Fibroblast of skin of right quadriceps (primary cell): ENCODE results near the gene EIF4E.
"Not testable (repeated sequence)": the region's sequence is repeated elsewhere in the genome, so short reads cannot be mapped to it uniquely, and the experiment has no call there.

Source experiments
- DNase-seq: peaks from one replicate; pipeline ENCODE4 v3.0.0-alpha.2; 2013

The EIF4E gene, protein sequence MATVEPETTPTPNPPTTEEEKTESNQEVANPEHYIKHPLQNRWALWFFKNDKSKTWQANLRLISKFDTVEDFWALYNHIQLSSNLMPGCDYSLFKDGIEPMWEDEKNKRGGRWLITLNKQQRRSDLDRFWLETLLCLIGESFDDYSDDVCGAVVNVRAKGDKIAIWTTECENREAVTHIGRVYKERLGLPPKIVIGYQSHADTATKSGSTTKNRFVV

DNA sequence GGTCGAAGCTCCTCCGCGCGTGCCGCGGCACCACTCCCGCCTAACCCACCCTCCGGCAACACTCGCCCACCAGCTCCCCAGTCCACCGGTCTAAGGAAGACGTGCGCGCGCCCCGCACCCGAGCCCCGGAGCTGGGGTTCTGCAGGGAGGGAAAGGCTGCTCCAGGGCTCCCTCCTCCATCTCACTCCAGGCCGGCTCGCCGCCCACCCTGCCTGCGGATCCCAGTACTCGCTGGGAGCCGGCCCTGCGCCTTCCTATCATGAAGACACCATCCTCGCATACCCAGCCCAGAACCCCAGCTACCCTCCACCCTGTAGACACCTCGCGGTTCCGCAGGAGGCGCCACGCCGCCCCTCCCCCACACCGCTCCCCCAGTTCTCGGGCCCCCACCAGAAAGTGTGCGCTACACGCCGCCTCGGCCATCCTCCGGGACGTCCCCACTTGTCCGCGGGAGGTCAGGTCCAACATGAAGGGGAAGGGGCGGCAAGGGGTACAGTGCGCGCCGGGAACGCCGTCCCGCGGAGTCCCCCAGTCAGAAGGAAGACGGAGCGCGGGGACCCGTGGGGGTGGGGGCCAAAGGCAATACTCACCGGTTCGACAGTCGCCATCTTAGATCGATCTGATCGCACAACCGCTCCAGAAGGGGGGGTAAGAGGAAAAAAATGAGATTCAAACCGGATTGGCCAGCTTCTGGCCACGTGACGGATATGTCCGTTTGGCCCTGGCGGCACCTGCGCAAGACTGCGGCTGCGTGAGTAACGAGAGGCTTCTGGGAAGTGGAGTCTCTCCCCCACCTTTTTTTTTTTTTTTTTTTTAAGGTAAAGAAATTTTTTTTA, at the start of gene EIF4E:
Gene EIF4E, minus strand, starts transcription at position 629 of the 836 bp plus-strand sequence. Its CDS starts 21 bp downstream, at position 608.
- DNase-seq = peak; percentile 99

DNA sequence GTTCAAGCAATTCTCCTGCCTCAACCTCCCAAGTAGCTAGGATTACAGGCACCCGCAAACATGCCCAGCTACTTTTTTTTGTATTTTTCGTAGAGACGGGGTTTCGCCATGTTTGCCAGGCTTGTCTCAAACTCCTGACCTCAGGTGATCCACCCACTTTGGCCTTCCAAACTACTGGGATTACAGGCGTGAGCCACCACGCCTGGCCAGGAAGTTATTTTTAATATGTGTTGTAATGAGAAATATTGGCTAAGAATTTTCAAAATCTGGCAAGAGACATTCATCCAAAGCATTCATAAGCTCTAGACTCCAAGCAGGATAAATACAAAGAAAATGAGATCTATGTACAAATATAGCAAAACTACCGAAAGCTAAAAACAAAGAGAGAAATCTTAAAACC, 48.6 kb upstream of the EIF4E start:
- DNase-seq = no peak

DNA sequence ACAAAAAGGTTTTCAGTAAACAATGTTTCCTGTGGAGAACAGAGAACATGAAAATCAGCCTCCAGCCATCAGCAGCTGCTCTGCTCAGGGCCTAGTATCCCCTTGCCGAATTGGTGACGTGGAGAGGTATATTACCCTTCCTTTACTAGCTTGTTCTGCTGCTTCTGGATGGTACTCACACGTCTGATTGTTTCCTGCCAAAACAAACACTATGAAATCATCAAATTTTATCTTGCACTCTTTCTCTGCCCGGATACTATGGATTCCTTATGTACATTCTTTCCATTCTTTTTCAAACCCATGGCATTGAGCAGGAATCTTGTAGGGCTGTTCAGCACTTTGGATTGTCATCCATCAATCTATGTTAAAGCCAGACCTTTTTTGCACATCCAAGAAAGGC, 47.8 kb upstream of the EIF4E start:
- DNase-seq = peak; percentile 64

DNA sequence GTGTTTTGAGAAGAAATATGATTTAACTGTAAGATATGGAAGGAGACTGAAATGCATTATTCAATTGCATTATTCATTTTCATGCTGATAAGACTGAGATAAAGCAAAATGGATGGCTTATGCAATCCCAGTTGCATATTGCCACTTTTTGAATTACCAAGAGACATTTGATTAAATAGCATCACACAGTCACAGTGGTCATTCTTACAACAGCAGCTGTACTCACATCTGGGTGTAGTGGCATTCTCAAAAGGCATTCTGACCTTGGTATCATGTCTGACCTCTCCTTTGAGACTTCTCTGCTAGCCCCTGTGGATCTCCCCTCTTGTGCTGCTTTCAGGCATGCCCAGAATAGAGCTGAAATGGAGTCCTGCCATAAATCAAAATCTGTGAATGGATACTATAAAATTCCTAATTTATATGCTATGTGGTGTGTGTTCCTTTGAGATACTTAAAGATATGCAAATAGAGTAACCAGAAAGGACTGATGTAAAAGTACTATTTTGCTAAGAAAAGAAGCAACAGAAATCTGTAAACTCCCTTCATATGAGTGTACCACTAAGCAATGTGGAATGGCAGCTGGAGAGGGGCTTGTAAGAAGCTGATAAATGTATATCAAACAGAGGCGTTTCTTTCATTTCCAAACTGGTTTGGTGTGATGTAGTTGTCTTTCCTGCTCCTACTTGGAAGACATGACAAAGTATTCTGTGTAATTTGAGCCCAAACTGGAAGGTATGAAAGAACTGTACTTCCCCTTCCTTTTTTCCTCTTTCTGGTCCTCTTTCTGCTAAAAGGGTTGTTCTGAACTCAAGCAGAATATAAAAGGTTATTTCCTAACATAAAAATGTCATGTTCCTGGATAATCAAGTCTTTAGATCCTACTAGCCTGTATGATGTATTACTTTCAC, 41.2 kb upstream of the EIF4E start:
- no peak for DNase-seq

DNA sequence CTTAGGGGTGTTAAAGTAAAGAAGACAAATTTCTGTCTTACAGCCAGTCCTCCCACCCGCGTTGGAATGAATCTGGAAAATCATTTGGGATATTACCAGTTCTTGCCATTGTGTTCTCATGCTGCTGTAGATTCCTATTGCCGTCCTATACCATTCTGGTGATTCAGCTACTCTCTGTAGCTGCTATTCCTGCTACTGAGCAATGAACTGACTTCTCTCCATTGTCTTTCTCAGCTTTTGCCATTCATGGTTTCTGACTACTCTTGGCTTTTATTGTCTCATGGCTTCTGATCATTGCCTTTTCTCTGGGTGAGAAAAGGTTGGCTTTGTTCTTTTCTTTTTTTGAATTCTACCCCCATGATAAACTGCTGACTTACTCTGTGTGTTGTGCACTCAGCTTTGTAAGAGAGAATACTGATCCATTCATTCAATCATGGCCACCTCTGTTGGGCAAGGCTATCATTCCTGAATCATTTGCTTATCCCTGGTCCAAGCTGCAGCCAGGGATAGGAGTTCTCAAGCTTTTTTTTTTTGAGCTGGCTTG, 38.9 kb upstream of the EIF4E start:
- DNase-seq = no peak

DNA sequence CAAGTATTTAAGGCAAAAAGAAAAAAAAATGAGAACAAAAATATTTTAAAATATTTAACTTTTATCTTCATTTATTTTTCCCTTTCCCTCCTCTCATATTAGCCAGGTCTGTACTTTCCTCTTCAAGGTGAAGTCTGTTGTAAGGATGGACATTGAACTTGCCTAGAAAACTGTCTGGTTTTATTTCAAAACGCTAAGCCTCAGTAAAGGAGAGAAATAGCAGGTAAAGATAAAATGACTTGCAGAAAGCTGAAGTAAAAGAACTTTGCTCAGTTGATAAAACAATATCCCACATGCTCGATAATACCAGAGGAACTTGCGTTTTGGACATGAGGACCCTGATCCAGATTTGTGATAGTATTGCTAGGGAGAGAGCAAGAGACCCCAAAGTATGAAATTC, 38.0 kb upstream of the EIF4E start:
- no peak for DNase-seq

DNA sequence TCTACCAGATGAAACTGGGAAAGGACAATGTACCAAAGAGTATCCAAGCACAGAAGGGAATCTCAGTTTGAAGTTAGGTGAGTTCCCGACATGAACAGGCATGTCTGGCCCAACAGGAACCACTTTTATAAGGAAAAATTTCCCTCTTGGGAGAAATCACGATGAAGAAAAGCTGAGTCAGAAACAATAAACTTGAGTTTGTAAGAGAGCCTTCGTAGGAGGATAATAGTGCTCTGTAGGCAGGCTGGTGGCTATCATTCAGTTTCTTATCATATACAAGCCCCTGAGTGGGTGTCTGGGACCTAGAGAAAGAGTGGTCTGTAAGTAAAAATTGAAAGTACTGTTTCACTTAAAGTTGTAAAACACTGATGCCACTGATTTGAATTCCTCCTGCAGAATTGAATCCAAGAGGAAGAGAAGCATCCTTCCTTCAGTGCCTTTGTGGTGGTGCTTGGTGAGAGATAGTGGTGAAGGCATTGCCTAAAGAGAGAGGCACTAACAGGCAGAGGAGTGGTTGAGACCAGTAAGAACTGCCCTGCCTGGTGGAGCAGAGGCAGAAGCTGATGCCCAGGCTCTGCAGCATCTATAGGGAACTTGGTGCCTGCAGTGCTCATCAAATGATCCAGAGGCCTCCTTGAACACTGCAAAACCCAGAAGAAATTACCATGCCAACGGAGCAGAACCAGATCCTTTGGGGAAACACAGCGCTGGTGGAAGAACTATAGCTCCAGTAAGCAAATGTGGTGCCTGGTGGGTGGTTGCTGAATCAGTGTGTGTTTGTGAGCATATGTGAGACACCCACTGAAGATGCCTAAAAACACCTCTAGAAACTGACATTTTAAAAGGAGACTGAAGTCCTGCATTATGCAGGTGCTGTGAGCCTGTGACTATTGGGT, 34.9 kb upstream of the EIF4E start:
- no peak for DNase-seq

DNA sequence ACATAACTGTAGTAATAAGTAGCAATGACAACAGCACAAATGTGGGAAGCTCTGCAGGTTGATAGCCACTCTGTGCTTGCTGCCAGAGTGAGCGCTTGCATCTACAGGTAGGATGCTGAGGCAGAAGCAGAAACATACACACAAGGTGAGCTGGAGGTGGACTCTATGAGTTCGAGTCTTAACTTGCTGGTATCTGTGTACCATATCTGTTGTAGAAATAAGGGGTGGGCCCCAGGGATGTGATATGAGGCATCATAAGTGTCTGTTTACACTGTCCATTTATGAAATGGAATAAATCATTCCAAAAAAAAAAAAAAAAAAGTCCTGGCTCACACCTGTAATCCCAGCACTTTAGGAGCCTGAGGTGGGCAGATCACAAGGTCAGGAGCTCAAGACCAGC, 32.8 kb upstream of the EIF4E start:
- no peak for DNase-seq

DNA sequence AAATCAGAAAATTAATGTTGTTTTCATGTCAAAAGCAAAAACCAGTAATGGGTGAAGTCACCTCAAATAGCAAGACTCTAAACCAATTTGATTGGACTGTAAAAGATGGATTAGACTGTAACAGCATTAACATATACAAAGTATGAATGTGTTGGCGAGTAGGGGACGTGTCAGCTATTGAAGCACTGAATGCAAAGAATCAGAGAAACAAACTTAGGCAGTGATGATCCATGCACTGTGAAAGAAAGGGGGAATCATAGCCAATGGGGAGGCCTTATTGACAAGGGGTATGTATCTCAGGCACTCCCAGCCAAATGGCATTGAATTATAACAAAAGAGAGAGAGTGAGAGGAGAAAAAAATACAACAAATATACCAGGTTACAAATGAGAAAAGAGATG, 30.5 kb upstream of the EIF4E start:
- no peak for DNase-seq

DNA sequence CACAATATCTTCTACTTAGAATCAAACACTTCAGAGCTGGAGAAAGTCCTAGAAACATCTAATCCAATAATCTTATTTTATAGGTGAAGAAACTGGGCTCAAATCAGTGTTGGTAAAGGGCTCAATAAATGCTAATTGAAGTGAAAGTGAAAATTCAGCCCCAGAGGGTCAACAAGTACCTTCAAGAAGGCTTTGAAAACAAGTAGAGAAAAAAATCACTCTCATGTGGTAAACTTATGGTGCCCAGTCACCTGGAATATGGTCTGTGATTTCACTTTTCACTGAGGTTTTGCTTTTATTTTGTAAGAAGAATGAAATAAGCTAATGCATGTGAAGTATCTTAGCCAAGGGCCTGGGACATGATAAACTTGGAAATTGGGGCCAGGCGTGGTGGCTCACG, 29.1 kb upstream of the EIF4E start:
- DNase-seq = no peak

DNA sequence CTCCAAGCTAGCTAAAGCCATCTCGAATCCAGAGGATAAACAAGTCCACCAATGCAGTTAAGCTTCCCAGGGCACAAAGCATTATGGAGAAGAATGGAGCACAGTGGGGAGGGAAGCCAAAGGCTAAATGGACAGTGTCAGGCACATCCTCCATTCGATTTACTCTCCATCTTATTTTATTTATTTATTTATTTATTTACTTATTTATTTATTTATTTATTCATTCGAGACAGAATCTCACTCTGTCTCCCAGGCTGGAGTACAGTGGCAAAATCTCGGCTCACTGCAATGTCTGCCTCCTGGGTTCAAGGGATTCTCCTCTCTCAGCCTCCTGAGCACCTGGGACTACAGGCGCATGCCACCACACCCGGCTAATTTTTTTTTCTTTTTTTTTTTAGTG, 26.3 kb upstream of the EIF4E start:
- DNase-seq = no peak

DNA sequence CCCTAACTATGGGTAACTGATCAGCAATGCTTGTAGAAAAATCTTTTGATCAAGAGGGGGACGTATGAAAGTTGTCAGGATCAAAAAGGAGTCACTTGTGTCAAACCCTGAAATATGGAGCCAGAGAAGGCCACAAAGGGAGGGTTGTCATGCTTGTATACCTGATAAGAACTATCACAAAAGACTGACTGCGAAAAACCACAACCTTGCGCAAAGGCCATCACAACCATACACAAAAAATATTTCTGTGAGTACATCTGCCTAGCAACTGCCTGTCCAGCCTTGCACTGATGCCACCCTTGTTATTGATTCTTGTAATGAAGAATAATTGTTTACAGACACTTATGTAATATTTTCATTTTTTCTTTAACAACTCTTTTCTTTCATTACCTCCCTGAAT, 22.8 kb upstream of the EIF4E start:
- no peak for DNase-seq

DNA sequence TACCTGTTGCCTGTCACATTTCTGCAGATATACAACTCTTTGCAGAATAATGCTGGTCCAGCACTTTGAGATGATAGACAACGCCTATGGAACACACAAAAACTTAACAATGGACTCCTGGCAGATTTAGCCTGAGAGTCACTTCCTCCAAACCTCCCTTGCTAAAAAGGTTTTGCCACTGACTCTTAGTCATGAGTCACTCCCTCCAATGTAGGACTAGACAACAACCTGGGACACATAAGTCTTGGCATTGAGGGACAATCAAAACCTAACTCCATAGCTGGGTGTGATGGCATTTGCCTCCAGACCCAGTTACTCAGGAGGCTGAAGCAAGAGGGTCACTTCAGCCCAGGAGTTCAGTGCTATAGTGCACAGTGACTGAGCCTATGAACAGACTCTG, 22.0 kb upstream of the EIF4E start:
- DNase-seq = no peak

DNA sequence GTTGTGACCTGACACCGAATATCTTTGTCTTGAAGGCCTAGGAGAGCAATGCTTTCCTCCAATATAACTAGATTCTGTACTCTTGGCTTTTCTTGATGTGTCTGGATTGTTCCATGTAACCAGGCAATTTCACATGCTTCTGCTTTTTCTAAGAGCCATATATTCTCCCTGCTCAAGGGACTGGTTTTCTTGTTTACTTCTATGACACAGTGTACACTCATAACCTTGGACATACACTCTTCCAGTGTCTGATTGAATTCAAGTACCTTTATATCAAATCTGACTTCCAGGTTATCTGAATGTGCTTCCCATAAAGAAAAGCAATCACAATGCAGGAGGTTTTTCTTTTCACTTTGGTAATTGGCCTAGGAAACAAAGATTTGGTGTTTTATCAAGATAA, 17.4 kb upstream of the EIF4E start:
- no peak for DNase-seq

DNA sequence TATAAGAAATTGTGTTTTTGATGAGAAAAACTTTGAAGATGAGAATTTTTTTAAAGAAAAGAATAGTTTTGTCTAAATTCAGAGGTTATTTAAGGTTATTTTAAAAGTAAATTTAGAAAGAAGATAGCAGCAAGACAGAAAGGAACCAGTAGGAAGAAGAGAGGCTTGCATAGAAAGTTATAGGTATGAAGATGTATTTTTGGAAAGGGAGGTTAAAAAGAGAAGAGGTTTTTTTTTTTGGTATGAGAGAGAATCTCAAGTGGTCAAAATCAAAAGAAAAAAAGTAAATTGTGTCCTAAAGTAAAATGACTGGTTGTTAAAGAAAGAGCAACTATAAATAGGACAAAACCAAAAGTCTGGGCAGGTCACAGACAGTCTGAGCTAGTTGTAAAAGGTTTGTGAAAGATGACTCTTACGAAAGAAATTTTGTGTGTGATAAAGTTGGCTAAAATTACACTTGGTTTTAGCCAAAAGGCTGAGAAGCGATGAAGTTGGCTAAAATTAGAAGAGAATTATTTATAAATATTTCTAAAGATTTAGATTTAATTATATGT, 16.4 kb upstream of the EIF4E start:
- DNase-seq = no peak

DNA sequence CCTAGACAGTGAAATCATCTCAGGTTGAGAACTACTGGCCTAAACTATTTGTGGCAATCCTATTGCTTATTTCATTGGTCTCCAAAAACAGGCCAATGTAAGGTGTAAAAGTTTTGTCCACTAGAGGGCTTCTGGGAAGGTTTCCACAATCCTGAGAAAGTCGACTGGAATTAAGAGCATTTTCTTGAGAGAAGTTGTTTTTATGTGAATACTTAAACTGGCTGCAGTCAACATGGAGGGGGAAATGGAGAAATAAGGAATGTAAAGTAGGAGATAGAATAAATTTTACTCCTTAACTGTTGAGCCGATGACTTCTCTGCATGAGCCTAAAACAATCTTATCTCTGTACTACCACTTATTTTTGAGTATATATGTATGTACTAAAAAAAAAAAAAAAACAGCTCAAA, 11.0 kb upstream of the EIF4E start:
- peak; percentile 71 for DNase-seq

DNA sequence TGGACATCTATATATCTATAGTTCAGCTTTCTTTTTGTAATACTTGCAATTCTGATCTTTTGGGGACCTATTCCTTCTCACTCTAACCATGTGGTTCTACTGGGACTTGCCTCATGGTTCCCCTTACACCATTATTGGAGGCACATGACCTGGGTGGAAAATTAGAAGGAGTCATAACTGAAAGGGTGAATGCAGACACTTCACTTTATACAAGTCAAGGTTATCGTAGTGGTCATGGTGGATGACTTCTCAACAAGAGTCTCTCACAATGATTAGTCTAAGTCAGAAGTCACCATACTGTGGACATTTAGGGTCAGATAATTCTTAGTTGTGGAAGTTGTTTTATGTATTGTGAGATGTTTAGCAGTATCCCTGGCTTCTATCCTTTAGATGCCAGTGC, 10.5 kb upstream of the EIF4E start:
- DNase-seq = no peak

DNA sequence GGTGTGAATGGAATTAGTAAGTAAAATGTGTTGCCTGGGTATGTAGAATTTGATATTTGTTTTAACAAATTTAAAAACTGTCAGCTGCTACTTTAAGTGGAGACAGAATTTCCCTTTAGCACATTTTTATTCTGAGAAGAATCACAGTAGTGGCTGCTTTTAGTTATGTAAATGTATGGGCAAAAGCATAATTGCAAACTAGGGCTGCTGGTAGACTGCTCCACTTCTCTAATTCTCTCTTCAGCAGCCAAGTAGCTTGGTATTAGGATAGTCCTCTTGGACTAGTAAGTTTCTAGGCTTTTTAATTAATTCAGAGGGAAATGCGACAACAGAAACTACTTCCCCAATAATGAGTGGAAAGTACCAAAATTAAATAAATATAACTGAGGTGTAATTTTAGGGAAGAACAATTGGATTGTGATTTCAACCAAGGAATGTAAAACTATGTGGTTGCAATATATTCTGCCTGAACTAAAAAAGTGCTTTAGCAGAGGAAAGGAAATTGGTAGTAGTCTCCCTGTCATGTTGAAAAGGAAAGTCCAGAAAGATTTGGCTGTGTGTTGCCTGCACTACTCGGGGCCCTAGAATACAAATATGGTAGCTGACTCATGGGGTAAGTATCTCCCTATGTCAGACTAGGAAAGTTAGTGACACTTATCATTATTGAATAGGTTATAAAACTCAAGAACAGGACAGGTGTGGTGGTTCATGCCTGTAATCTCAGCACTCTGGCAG, 9.2 kb upstream of the EIF4E start:
- peak; percentile 36 for DNase-seq

DNA sequence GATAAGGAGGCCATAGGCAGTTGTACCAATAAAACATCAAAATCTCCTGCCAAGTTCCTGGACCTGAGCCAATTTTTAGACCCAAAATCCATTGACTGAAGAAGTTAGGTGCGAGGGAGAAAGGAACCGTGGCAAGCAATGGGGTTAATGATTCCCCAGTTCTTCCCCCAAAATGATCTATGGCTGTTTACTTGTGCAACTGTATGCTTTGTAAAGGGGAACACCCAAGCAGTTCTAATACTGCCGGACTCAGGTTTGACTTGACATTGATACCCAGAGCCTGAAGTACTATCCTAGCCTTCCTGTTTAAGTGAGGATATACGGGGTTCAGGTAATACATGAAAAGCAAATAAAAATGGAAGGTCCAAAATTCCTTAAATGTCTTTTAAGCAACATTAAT, 6.7 kb upstream of the EIF4E start:
- DNase-seq = no peak

DNA sequence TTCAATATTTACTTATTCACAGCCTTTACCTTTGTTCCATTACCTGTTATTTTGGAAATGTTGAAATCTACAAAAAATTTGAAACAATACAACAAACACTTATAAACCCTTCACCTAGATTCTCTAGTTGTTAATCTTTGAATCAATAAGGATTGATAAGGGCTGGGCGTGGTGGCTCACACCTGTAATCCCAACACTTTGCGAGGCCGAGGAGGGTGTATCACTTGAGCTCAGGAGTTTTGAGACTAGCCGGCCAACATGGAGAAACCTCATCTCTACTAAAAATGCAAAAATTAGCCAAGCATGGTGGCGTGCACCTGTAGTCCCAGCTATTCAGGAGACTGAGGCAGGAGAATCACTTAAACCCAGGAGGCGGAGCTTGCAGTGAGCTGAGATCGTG, 5.9 kb upstream of the EIF4E start:
- not testable (repeated sequence) for DNase-seq

DNA sequence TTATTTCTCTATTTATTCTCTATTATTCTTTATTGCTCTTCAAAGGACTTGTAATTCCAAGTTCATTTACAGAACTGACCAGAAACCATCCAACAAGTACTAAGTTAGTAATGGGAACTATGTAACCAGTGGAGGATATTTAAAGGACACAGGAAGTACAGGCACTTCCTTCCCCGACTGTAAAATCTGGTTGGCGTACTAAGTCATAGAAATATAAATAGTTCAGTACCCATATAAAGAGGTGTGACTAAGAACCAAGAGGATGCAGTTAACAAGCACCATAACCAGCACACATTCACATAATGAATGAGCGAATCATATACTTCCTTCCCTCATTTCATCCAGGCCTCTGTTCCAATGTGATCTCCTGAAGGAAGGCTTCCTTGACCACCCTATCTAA, 3.6 kb upstream of the EIF4E start:
- peak; percentile 66 for DNase-seq
